ENCODE measurements around the gene HAUS3.

HAUS3 gene

DNA sequence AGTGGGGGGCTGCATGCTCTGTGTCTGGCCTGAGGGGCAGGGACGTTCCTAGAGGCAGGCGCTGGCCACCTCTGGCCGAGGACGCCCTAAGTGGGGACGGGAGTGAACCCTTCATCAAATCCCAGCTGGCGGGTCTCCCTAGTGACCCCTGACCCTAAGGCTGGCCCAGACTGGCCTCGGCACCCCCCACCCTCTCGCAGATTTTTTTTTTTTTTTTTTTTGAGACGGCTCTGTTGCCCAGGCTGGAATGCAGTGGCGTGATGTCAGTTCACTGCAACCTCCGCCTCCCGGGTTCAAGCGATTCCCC is 21.0 kb upstream of the HAUS3 start:
- no peak for DNase-seq

GRCh38 chr4:2262145-2262943 is 20.4 kb upstream of the HAUS3 start:
- peak; percentile 92 for DNase-seq

DNA sequence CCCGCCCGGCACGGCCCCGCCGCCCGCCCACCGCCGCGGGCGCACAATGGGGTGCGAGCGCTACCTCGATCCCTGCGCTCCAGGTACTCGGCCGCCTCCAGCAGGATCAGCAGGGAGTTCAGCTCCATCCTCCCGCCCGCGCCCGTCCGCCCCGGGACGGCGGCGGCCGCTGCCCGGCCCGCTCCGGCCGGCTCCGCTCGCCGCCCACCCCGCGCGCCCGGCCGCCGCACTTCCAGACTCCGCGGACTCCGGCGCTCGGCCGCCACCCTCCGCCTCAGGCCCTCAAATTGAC is 19.9 kb upstream of the HAUS3 start, which contains the start of gene MXD4:
Gene MXD4, minus strand, starts transcription at position 257 of the 292 bp plus-strand sequence. Its CDS starts 129 bp downstream, at position 128.
- DNase-seq: no peak

DNA sequence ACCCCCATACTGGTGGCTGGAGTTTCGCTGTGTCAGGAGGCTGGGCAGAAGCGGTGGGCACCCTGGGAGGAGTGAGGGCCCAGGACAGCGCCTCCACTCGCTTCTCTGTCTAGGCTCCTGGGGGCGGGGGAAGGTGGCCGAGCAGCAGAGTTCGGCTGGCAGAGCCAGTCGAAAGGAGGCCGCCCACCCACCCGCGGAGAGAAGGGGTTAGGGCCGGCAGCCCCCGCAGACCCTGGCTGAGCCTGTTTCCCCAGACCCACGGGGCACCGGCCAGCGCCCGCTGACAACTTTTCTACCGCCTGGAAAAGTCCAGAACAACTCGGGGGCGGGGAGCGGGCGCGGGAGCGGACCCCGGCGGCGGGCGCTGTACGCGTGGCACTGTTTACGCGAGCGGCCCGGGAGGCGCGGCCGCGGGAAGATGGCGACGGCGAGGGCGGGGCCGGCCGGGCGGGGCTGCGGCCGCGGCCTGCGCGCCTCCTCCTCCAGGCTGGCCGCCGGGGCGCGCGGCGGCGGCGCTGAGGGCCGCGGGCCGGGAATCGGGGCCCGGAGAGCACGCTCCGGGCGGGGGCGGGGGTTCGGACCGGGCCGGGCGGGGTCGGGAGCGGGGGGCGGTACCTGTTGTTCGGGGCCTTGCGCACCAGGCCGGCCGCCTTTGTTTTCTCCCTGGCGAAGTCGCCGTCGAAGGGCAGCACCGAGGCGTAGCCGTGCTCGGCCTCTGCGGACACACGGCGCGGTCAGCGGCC is 19.4 kb upstream of the HAUS3 start:
- no peak for DNase-seq

- no peak for DNase-seq
Observed at GRCh38 chr4:2260344-2261109, 18.6 kb upstream of the HAUS3 start.

DNA sequence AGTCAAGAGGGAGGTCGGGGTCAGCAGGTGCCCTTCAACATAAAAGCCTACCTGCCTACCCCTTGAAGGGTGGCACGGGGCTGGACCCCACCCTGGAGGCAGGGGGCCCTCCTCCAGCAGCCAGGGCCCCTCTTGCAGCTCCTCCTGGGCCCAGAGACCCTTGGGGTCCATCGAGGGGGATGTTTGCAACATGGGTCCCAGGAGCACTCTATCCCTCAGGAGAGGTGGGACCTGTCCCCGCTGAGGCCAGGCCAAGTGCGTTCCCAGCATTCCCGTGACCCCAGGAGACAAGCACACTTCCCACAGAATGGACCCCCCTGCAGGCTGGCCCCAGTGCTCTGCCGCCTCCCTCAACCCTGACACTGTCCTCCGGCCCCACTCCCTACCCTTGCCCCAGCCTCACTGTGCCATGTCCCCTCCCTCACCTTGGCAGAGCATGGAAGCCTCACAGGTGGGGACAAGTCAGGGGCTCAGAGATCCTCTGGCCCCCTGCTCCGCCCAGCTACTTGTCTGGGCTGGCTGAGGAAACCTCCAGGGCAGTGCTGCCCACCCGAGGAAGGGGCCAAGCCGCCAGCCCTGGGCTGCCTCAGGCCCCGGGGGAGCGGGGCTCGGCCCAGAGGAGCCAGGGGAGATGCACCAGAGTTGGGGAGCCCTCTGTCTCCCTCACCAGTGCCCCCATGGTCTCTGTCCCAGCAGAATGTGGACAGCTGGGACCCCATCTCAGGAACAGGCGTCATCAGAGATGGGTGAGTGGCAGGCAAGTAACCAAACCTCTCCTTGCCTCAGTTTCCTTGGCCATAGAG is 17.8 kb upstream of the HAUS3 start:
- DNase-seq: no peak

- DNase-seq: no peak
Observed at GRCh38 chr4:2259036-2259540, 17.2 kb upstream of the HAUS3 start.

DNA sequence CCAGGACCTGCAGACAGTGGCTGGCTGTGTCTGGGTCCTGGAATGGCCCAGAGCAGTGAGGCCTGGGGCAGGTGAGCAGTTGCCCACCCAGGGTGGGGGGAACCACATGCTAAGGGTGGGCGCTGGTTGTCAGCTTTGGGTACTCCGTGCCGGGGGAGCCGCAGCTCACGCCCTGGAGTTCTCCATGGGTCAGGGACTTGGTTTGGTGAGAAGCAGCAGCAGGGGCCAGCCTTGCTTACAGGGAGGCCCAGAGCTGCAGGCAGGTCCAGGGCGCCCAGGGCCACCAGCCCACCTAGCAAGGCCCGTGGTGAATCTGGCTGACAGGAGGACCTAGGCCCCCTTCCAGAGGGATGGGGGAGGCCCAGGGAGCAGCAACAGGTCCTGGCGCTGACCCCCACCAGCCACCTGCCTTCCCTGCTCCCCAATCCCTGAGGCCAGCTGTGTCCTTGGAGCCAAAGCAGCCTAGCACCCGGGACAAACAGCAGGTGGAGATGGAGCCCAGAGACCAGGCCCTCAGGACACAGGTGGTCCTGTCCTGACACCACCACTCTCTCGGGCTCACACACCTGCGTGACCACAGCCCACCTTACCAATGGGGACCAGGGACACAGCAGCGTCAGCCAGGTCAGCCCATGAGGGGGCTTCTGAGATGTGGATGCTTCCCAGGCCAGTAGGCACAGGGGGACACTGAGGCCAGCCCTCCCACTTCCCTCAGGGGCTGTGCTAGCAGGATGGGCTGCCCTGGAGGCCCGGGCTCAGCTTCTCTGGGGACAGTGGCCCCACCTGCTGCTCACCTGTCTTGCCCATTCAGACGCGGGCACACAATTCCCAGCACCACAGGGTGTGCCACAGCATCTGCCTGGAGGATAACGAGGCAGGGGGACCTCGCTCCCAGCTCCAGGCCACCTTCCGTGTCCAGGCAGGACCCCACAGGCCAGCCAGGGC is 16.4 kb upstream of the HAUS3 start:
- no peak for DNase-seq

GRCh38 chr4:2257361-2258081 is 15.6 kb upstream of the HAUS3 start:
- no peak for DNase-seq

- no peak for DNase-seq
Observed at GRCh38 chr4:2256781-2257191, 14.9 kb upstream of the HAUS3 start.

DNA sequence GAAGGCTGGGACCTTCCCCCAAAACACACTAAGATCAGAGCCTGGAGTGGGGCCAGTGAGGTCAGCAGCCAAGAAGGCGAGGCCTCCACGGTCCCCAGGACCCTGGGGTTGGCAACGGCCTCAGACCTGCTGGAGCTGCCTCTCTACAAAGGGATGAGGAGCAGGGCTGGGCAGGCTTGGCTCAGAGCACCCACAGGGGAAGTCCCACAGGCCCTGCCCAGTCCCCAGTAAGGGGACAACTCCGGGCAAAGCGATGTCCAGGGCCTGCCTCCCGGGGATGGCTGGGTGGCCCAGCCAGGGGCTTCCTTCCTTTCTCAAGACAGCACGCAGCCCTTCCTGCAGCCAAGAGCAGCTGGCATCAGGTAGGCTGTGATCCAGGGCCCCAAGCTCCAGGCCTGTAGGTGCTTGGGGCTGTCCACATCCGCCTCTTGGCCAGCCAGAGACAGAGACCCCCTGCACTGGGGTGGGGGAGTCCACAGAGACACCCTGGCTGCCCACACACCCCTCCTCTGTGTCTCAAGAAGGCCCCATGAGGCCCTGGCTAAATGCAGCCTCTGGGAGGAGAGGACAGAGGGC is 14.3 kb upstream of the HAUS3 start:
- DNase-seq: no peak

DNA sequence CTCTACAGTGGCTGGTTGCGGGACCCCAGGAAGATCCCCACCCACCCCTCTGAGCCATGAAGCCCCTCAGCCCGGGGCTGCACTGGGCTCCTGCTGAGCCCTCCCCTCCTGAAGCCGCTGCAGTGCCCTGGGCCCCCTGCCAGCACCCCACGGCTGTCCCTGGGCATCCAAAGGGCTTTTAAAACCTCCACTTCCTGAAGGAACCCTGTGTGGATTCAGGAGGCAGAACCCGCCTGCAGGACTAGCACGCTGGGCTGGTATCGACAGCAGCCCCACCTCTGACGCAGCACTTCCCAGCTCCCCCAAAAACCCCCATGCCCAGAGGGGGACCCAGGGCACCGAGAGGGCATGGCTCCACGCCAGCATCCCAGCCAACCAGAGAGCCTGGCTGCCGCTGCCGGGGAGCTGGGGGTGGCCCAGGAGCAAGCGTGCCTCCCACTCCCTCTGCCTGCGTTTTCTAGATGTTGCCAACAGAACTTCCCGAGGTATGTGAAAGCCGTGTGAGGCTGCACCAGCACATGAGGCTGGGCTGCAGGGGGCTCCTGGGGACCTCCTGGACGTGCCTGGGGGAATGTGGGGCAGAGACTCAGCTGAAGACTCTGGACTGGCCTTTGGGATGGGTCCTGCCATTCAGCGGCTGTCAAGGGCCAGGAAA is 13.7 kb upstream of the HAUS3 start:
- no peak for DNase-seq

GRCh38 chr4:2254665-2255500 is 13.0 kb upstream of the HAUS3 start:
- no peak for DNase-seq

DNA sequence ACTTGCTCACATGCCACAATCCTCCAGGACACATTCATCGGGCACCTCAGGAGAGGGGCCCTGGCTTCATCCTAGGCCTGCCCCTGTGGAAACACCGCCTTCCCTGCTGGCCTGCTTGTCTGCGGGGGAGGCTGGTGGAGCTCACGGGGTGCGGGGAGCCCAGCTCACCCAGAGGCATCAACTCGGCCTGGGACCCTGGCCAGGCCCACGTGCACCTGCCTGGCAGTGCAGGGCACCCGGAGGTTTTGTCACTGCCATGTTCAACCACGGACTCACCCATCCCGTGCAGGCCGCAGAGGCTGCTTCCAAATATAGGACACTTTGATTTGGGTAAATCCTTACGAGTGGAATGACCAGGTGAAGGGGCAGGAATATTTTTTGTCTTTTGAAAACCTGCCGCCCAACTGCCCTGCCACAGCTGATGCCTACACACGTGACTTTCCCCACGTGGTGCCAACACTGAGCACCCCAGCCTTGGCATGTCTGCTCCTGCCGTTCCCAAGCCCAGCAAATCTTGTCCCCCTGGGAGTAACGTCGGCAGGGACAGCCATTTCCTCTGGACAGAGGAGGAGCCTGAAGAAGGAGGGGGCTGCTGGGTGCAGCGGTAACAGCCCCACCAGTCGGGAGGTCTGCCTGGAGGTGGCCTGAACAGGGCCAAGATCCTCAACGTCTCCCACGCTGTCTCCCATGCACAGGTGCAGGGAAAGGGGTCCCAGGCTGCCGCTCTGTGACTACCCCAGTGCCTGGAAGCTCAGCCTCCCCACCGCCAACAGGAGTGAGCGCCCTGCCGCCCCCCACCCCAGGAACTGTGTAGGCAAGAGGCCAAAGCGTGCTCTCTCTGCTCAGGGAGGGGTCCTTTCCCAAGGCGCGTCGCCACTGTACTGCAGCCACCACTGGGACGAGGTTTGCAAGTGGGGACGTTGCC is 11.5 kb upstream of the HAUS3 start:
- no peak for DNase-seq

DNA sequence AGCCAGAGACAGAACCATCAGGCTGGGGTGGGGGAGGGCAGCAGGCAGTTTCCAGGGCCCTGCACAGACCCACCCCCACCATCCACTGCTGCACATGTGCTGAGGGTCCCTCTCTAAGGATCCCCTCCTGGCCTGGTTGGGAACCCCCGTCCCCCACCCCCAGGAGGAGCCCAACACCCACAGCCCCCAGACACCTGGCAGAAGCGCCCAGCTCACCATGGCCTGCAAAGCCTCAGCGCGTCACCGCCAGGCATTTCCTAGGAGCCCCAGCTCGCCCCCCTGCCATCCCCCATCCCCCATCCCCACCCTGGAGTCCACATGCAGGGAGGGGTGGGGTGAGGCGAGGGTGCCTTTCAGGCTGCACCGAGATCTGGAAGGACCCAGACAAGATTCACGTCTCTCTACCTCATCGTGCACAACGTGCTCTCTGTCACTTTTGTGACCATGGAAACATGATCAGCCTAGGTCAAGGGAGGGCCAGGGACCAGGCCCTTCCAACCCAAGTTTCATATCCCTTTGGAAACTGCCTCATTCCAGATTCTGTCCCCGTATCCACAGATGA is 10.7 kb upstream of the HAUS3 start:
- DNase-seq: no peak

DNA sequence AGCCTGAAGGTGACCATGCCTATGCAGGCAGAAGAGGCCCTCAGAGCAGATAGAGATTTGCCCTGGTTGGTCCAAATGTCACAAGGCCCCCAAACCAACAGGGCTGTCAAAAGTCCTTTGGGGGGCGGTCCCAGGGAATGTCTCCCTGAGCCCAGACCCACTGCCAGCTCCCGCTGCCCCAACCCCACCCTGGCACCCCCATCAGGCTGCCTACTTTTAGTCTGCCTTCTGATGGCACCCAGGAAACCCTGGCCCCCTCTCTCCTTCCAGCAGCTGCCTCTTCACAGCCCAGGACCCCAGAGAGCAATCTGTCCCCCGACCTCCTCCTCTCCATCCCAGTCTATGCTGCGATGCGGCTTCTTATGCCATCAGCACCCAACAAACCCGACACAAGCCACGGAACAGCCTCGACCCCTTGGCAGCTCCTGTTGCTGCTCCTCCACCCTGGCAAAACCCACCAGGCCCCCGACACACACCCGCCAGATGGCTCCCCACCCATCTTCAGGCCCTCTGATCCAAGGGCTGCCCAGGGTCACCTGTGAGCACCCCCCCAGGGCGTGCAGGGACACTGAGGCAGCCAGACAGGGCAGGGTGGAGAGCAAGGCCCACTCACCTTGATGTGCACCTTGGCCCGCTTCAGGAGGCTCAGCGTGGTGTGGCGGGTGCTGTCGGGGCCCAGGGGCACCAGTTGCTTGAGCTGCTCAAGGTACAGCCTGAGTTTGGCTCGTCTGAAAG is 10.0 kb upstream of the HAUS3 start:
- no peak for DNase-seq
